IPS-NIHi11 (cell line): ENCODE measurements around the gene RNF181.
"Not testable (repeated sequence)": the region's sequence is repeated elsewhere in the genome, so short reads cannot be mapped to it uniquely, and the experiment has no call there.

Experiments used
- DNase-seq: peaks from one replicate; pipeline ENCODE4 v3.0.0; 2012; ENCODE audit warnings: mixed read lengths, low spot score

The RNF181 gene

GRCh38 chr2:85614757-85615156, 19.2 kb downstream of the RNF181 start:
- DNase-seq = not testable (repeated sequence)

DNA sequence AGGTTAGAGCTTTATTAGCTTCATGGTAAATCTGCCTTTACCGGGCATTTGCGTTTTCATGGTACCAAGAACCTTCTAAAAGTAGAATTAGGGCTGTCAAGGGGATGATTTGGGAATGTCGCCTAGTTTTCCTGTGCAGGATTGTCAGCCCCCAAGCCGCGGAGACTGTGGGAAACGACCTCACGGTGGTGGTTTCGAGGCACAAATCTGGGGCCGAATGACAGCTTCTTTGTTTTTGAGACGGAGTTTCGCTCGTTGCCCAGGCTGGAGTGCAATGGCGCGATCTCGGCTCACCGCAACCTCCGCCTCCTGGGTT, 19.8 kb downstream of the RNF181 start:
- no peak for DNase-seq

- DNase-seq = not testable (repeated sequence)
Observed at GRCh38 chr2:85617723-85618122, 22.2 kb downstream of the RNF181 start.

DNA sequence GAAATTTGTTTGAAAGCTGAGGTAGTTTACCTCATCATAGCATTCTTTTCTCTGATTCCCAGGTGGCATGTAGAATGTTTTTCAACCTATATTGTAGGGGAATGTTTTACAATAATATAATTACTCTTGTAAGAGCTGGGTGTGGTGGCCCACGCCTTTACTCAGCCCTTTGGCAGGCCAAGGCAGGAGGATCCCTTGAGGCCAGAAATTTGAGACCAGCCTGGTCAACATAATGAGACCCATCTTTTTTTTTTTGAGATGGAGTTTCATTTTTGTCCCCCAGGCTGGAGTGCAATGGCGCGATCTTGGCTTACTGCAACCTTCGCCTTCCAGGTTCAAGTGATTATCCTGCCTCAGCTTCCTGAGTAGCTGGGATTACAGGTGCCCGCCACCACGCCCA, 24.1 kb downstream of the RNF181 start:
- DNase-seq = no peak

DNA sequence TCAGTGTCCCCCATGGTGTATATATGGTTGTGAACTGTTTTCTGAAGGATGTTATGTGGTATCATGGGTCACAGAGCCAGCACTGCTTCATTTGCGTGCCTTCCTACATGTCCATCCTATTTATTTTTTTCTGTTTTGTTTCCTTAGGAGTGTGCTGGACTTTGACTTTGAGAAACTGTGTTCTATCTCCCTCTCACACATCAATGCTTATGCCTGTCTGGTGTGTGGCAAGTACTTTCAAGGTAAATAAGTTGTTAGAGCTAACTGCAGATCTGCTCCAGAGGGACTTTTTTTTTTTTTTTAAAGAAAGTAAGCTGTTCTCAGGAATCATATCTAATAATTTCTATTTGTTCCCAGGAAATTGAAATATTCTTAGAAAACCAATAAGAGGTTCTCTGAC, 25.8 kb downstream of the RNF181 start:
- DNase-seq = no peak

- no peak for DNase-seq
Observed at GRCh38 chr2:85623991-85624390, 28.4 kb downstream of the RNF181 start.

GRCh38 chr2:85628658-85629057, 33.1 kb downstream of the RNF181 start:
- no peak for DNase-seq

DNA sequence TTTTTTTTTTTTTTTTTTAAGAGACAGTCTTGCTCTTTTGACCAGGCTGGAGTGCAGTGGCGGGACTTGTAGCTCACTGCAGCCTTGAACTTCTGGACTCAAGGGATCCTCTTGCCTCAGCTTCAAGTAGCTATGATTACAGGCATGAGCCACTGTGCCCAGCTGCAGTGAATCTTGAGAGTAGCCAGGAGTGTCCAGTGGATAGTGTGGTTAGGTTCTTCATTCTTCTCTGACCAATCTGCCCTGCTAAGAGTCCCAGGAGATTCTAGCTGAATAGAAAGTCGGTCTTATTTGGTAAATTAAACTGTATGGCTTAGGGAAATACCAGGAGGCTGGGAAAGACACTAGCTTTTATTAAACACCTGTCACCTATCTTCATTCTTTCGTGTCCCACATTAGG, 35.8 kb downstream of the RNF181 start:
- no peak for DNase-seq

DNA sequence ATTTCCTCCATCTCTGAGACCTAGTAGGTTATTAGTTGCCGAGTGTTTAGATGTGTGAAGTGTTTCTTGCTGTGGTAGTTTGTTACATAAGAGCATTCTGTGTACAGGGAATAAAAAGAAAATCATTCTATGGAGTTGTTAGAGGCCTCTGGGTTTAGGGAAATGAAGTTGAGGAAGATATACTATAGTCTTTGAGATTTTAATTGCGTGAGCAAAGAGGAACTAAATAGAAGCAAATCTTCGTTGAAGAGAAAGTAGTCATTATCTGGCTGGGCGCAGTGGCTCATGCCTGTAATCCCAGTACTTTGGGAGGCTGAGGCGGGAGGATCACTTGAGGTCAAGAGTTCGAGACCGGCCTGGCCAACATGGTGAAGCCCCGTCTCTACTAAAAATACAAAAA, 39.5 kb downstream of the RNF181 start:
- no peak for DNase-seq

GRCh38 chr2:85635636-85636035, 40.1 kb downstream of the RNF181 start:
- DNase-seq = no peak

DNA sequence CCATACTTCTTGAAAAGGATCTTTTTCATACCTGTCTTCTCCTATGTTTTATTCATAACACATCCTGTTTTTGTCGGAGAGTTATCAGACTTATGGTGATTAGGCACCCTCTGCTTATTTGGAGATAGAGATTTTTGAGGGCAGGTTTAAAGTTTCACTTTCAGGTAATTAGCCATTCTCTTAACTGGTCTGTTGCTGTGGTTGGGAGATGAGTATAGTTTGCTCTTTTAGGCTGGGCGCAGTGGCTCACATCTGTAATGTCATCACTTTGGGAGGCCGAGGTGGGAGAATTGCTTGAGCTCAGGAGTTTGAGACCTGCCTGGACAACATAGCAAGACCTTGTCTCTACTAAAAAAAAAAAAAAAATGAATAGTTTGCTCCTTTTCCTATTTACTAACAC, 47.2 kb downstream of the RNF181 start:
- no peak for DNase-seq

- no peak for DNase-seq
Observed at GRCh38 chr2:85644909-85645308, 49.4 kb downstream of the RNF181 start.

DNA sequence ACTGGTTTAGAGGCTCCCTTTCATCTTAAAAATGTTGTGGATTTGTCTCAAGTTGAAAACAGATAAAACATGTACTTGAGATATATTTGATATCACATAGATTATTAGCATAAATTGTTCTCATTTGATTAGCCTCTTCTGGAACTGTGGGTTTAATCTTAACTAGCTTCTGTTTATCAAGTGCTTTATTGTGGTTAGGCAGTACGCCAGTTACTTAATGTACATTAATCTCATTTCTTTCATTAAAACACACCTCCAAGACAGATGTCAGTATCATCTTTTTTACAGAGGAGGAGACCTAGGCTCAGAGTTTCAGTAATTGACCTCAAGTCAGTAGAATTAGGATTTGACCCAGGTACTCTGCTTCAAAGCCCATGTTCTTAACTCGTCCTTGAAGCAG, 50.6 kb downstream of the RNF181 start:
- DNase-seq = no peak
